GM12891 (cell line): ENCODE measurements around the gene FBXO34.

Experiments used
- POLR2A ChIP-seq: IDR thresholded peaks from 2 replicates; pipeline ENCODE4 v1.6.1; 2011; ENCODE audit warnings: low read depth, low read length, control low read depth
- POLR2AphosphoS5 ChIP-seq: IDR thresholded peaks from 2 replicates; pipeline ENCODE4 v1.6.1; 2011; ENCODE audit warnings: low read depth, low read length, control low read depth
- SPI1 ChIP-seq: IDR thresholded peaks from 2 replicates; pipeline ENCODE4 v1.6.1; 2011; ENCODE audit warnings: low read depth, low read length, control low read depth
- TAF1 ChIP-seq: IDR thresholded peaks from 2 replicates; pipeline ENCODE4 v1.6.1; 2011; ENCODE audit warnings: low read depth, low read length, control low read depth

- no peak for TF ChIP-seq POLR2A
- TF ChIP-seq TAF1: no peak
- no peak for TF ChIP-seq POLR2AphosphoS5
- no peak for TF ChIP-seq SPI1
Measured at GRCh38 chr14:55314449-55314848, 43.2 kb downstream of the FBXO34 start.
